Activated T-cell treated with anti-CD3 and anti-CD28 coated beads, Interleukin-2, amount 50 U/mL, for 4 hours (primary cell): ENCODE measurements around the gene GNG8. TPM values are rescaled to one million over a fixed set of nuclear protein-coding genes. Genes with fewer than 3 reads are reported as not detected.

Source experiments
- ATAC-seq, 2 donors: fragments of 200-7000 bp; cut with Tn5 transposase; one replicate each; pipeline ENCODE4 v1.10.0; 2021
- DNase-seq: peaks from one replicate; pipeline ENCODE4 v3.0.0-alpha.2; 2020
- H3K27me3 Mint-ChIP-seq: one replicate; pipeline ENCODE4 v1.8.0; 2021; ENCODE audit warnings: low read depth, mixed read lengths
- H3K36me3 Mint-ChIP-seq: one replicate; pipeline ENCODE4 v1.8.0; 2022; ENCODE audit warnings: mixed read lengths; ENCODE audit not compliant: insufficient read depth
- H3K4me1 Mint-ChIP-seq: one replicate; pipeline ENCODE4 v1.8.0; 2021; ENCODE audit warnings: low read depth, mixed read lengths
- H3K4me3 Mint-ChIP-seq: one replicate; pipeline ENCODE4 v1.8.0; 2021; ENCODE audit warnings: mild to moderate bottlenecking, moderate library complexity, mixed read lengths
- H3K9me3 Mint-ChIP-seq: one replicate; pipeline ENCODE4 v1.8.0; 2021; ENCODE audit warnings: mixed read lengths
- total RNA-seq, 3 donors: library from RNA; stranded (reverse); gene quantifications; one replicate each; pipeline ENCODE4 v1.2.1, GENCODE V29; 2021

GNG8 gene
- total RNA-seq, 3 donors from 2014 or later, result 1.5 to 2.6 (median 2.4) TPM

GRCh38 chr19:46606019-46606418 lies 30.0 kb downstream of the GNG8 start:
- H3K27me3 Mint-ChIP-seq, result no peaks in the 10 kb centered on the region
- ATAC-seq (no peak), DNase-seq (no peak)
- H3K4me1 Mint-ChIP-seq, result peaks cover 50% of the 10 kb centered on the region
- no peak overlapping the region for H3K4me3 Mint-ChIP-seq
- H3K9me3 Mint-ChIP-seq, result no peaks in the 10 kb centered on the region
- H3K36me3 Mint-ChIP-seq, result peaks cover 24% of the 10 kb centered on the region

- H3K4me3 Mint-ChIP-seq, result no peak overlapping the region
- peaks cover 22% of the 10 kb centered on the region for H3K36me3 Mint-ChIP-seq
Measured at GRCh38 chr19:46605356-46605821, 30.6 kb downstream of the GNG8 start.

GRCh38 chr19:46604781-46605355 lies 31.1 kb downstream of the GNG8 start:
- DNase-seq (no peak), ATAC-seq (no peak)
- Mint-ChIP-seq H3K4me1 (peaks cover 45% of the 10 kb centered on the region), H3K36me3 (peaks cover 21% of the 10 kb centered on the region), H3K9me3 (no peaks in the 10 kb centered on the region), H3K27me3 (no peaks in the 10 kb centered on the region), H3K4me3 (no peak overlapping the region)

More at GRCh38 chr19:46605356-46605821, 30.6 kb downstream of the GNG8 start:
- no peak for ATAC-seq
- Mint-ChIP-seq H3K4me1 (peaks cover 44% of the 10 kb centered on the region), H3K27me3 (no peaks in the 10 kb centered on the region), H3K9me3 (no peaks in the 10 kb centered on the region)
- DNase-seq, result no peak

GRCh38 chr19:46603752-46604231 lies 32.2 kb downstream of the GNG8 start:
- Mint-ChIP-seq H3K36me3 (peaks cover 16% of the 10 kb centered on the region), H3K27me3 (no peaks in the 10 kb centered on the region), H3K4me3 (peak overlapping the region; percentile 95), H3K9me3 (peaks cover 3% of the 10 kb centered on the region), H3K4me1 (peaks cover 39% of the 10 kb centered on the region)
- no peak for ATAC-seq
- DNase-seq, result no peak

GRCh38 chr19:46603195-46603637 lies 32.8 kb downstream of the GNG8 start:
- ATAC-seq, result no peak
- H3K4me1 Mint-ChIP-seq, result peaks cover 38% of the 10 kb centered on the region
- peaks cover 15% of the 10 kb centered on the region for H3K36me3 Mint-ChIP-seq
- H3K27me3 Mint-ChIP-seq, result no peaks in the 10 kb centered on the region
- H3K4me3 Mint-ChIP-seq, result peak overlapping the region; percentile 95
- no peak for DNase-seq
- peaks cover 9% of the 10 kb centered on the region for H3K9me3 Mint-ChIP-seq

GRCh38 chr19:46602392-46603194 lies 33.4 kb downstream of the GNG8 start:
- Mint-ChIP-seq H3K36me3 (peaks cover 8% of the 10 kb centered on the region), H3K9me3 (peaks cover 11% of the 10 kb centered on the region), H3K27me3 (no peaks in the 10 kb centered on the region), H3K4me1 (peaks cover 34% of the 10 kb centered on the region), H3K4me3 (peak overlapping the region; percentile 95)
- peak; percentile 57 for DNase-seq
- ATAC-seq, result peak; percentile 20 to 32

GRCh38 chr19:46601318-46602224 lies 34.4 kb downstream of the GNG8 start, which contains the start of gene CALM3:
Gene CALM3, plus strand, starts transcription at chr19:46601330. Its CDS starts 105 bp downstream, at chr19:46601435.
- H3K27me3 Mint-ChIP-seq, result no peaks in the 10 kb centered on the region
- peaks cover 4% of the 10 kb centered on the region for H3K36me3 Mint-ChIP-seq
- ATAC-seq (no peak), DNase-seq (no peak)
- peaks cover 34% of the 10 kb centered on the region for H3K4me1 Mint-ChIP-seq
- peak within 1 kb of the TSS; percentile 95 for H3K4me3 Mint-ChIP-seq
- peaks cover 11% of the 10 kb centered on the region for H3K9me3 Mint-ChIP-seq

- no peaks in the 10 kb centered on the region for H3K36me3 Mint-ChIP-seq
- peak; percentile 98 for DNase-seq
- H3K9me3 Mint-ChIP-seq, result peaks cover 11% of the 10 kb centered on the region
- ATAC-seq, result peak; percentile 84 to 85
- peak overlapping the region; percentile 95 for H3K4me3 Mint-ChIP-seq
- no peaks in the 10 kb centered on the region for H3K27me3 Mint-ChIP-seq
- peaks cover 27% of the 10 kb centered on the region for H3K4me1 Mint-ChIP-seq
Measured at GRCh38 chr19:46600384-46601317, 35.4 kb downstream of the GNG8 start.

- Mint-ChIP-seq H3K27me3 (no peaks in the 10 kb centered on the region), H3K4me3 (peak overlapping the region; percentile 95), H3K9me3 (peaks cover 11% of the 10 kb centered on the region), H3K4me1 (peaks cover 27% of the 10 kb centered on the region), H3K36me3 (no peaks in the 10 kb centered on the region)
- DNase-seq (no peak), ATAC-seq (no peak)
Measured at GRCh38 chr19:46599716-46600373, 36.2 kb downstream of the GNG8 start.

GRCh38 chr19:46598372-46598917 lies 37.6 kb downstream of the GNG8 start:
- no peaks in the 10 kb centered on the region for H3K36me3 Mint-ChIP-seq
- H3K4me1 Mint-ChIP-seq, result peaks cover 19% of the 10 kb centered on the region
- peaks cover 11% of the 10 kb centered on the region for H3K9me3 Mint-ChIP-seq
- no peak for ATAC-seq
- no peak for DNase-seq
- no peaks in the 10 kb centered on the region for H3K27me3 Mint-ChIP-seq
- no peak overlapping the region for H3K4me3 Mint-ChIP-seq

GRCh38 chr19:46596008-46596407 lies 40.0 kb downstream of the GNG8 start:
- H3K36me3 Mint-ChIP-seq, result no peaks in the 10 kb centered on the region
- no peaks in the 10 kb centered on the region for H3K27me3 Mint-ChIP-seq
- DNase-seq, result no peak
- no peak overlapping the region for H3K4me3 Mint-ChIP-seq
- H3K4me1 Mint-ChIP-seq, result peaks cover 6% of the 10 kb centered on the region
- no peak for ATAC-seq
- H3K9me3 Mint-ChIP-seq, result peaks cover 11% of the 10 kb centered on the region

- H3K4me1 Mint-ChIP-seq, result no peaks in the 10 kb centered on the region
- no peaks in the 10 kb centered on the region for H3K36me3 Mint-ChIP-seq
- no peak overlapping the region for H3K4me3 Mint-ChIP-seq
- no peaks in the 10 kb centered on the region for H3K27me3 Mint-ChIP-seq
- DNase-seq (no peak), ATAC-seq (no peak)
- no peaks in the 10 kb centered on the region for H3K9me3 Mint-ChIP-seq
Measured at GRCh38 chr19:46591870-46592269, 44.1 kb downstream of the GNG8 start.
